GM10266 (cell line): Measurements from ENCODE around the gene TMEM135.

Experiments used
- DNase-seq: peaks from one replicate; pipeline ENCODE4 v3.0.0; 2012; ENCODE audit errors: extremely low spot score
- TF ChIP-seq, protein P1 (sequence below): IDR thresholded peaks from 2 replicates; pipeline ENCODE4 v1.5.1; 2012; ENCODE audit warnings: mild to moderate bottlenecking, low read depth; ENCODE audit not compliant: control insufficient read depth, insufficient read depth; ENCODE audit errors: missing control alignments

The TMEM135 gene

DNA sequence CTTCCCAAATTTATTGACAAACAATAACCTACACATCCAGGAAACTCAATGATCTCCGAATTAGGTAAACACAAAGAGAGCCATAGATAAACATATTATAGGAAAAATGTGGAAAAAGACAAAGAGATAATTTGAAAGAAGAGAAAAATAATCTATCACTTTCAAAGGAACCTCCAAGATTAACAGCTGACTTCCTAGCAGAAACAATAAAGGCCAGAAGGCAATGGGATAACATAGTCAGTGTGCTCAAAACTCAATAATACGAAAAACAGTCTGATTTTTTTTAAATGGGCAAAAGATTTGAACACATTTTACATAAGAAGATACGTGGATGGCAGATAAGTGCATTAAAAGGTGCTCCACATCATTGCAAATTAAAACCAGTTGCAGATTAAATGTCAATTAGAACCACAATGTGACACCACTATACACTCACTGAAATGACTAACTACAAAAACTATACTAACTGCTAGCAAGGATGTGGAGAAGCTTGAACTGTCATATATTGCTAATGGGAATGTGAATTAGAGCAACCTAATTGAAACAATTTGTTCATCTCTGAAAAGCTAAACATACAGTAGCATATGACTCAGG is 300.4 kb downstream of the TMEM135 start:
- TF ChIP-seq, protein P1, sequence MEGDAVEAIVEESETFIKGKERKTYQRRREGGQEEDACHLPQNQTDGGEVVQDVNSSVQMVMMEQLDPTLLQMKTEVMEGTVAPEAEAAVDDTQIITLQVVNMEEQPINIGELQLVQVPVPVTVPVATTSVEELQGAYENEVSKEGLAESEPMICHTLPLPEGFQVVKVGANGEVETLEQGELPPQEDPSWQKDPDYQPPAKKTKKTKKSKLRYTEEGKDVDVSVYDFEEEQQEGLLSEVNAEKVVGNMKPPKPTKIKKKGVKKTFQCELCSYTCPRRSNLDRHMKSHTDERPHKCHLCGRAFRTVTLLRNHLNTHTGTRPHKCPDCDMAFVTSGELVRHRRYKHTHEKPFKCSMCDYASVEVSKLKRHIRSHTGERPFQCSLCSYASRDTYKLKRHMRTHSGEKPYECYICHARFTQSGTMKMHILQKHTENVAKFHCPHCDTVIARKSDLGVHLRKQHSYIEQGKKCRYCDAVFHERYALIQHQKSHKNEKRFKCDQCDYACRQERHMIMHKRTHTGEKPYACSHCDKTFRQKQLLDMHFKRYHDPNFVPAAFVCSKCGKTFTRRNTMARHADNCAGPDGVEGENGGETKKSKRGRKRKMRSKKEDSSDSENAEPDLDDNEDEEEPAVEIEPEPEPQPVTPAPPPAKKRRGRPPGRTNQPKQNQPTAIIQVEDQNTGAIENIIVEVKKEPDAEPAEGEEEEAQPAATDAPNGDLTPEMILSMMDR, result no peak
- no peak for DNase-seq

DNA sequence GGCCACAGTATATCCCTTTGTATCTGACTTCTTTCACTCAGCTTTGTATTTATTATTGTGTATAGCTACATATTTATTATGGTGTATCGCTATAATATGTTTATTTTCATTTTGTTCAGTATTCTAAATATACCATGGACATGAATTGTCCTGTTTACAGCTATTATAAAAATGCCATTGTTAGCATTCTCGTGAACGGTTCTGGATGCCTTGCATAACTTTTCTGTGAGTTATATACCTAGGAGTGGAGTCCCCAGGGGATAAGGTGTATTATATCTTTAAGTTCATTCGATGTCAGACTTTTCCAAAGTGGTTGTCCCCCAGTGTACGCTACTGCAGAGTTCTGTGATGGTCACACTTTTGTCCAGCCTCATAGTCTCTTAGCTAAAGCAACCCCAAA is 301.7 kb downstream of the TMEM135 start:
- DNase-seq, result no peak
- TF ChIP-seq, protein P1, result no peak

DNA sequence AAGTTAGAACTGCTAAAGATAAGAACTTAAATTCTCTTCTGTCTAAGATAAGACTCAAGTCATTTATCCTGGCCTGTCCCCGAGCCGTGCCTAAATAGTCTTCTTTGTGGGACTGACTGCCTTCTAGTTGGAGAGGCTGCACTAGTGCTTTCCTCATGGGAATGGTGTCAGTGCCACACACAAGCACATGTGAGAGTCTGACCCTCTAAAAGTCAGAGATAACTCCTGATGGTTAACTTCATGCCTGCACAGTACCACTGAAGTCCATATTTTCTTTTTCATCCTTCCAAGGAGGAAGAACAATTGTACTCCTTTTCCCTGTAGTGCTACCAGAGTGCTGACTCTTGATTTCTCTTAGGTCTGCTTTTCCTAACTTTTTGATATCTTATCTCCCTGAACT is 309.7 kb downstream of the TMEM135 start:
- TF ChIP-seq, protein P1, result no peak
- DNase-seq, result no peak

DNA sequence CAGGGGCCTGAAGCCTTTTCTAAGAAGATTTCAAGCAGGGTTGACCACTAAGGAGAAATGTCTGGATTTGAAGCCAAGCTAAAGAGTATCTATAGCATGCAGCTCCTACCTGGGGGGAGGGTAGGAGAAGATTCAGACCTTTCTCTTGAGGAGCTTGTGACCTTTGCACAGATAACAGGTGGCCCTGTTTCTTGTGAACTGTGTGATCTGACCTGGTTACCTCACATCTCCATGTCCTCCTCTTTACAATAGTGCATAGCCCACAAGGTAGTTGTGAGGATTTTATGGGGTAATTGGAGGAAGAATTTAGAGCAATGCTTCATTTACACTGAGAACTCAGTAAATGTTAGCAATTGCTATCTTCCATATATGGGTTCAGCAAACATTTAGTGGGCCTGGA is 310.1 kb downstream of the TMEM135 start:
- no peak for DNase-seq
- TF ChIP-seq, protein P1, result no peak

DNA sequence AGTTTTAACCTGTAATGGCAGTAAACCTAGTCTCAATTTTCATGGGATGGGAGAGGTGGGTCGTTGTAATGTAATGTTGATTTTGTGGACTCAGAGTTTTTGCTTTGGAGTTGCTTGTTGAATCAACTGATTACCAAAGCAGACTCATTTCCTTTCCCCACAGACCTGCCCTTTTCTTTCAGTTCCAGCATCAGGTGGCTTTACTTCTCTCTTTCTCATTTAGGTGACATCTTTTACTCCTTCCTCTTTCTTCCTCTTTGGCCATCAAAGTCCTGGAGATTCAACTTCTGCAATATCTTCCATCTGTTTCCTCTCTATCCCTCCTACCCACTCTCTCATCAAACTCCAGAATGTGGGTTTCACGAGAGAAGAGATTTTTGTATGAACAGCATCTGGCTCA is 313.9 kb downstream of the TMEM135 start:
- TF ChIP-seq, protein P1, result no peak
- no peak for DNase-seq

DNA sequence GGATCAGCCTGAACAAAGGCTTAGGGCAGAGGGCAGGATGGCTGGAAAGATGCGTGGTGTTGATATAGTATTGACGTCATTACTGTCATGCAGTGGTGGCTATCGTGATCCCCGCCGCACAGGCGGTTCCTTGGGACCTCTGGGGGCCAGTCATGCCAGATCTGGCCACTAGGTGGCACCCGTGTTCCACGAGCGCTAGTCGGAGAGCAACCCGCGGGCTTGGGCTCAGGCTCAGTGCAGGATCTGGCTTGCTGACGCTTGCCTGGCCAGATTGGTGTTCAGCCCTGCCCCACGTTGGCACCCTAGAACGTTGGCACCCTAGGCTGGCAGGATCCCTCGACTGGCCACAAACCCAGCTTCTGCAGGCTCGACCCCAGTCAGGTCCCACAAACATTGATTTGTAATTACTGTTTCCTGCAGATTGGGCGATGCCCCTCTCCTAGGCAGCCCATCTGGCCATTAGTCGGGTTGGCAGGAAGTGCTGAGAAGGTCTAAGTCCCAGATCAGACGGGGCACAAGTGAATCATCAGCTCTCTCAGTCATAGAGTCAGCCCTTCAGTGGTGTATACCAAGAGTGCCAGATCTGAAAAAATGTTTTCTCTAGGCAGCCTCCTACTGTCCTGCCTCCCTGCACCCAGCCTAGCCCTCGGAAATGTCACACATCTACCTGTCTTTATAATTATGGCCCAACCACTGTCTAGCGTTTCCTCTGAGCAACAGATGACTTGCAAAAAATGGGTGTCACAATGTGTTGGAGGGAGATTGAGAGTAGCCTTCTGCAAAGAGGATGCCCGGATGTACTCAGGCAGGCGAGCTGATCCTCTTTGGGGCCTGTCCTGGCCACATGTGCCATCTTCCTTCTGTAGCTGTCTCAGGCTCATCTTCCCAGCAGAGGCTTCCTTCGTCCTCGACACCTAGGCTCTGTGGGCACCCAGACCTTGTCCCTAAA is 315.3 kb downstream of the TMEM135 start:
- peak; percentile 77 for DNase-seq
- TF ChIP-seq, protein P1, result peak; percentile 97
